Muscle of arm (tissue), 14 donors: ENCODE results near the gene OSTM1. TPM values are rescaled to one million over a fixed set of nuclear protein-coding genes. Genes with fewer than 3 reads are reported as not detected.
A peak's percentile ranks its signal among the peaks of the same experiment; 100 is the strongest.

ENCODE experiments used
- DNase-seq: peaks from one replicate; pipeline ENCODE4 v3.0.0-alpha.2; 2013
- long read RNA-seq, 11 donors: transcript quantifications; one replicate each; lab custom pipeline, GENCODE V29; 2026
- polyA plus RNA-seq, 12 donors: library from polyadenylated mRNA; unstranded; fragments of 120-200 nt; gene quantifications; one replicate each; pipeline ENCODE4 v1.2.1, GENCODE V29; 2013; ENCODE audit not compliant: insufficient read length in 12 of 12

The OSTM1 gene, protein sequence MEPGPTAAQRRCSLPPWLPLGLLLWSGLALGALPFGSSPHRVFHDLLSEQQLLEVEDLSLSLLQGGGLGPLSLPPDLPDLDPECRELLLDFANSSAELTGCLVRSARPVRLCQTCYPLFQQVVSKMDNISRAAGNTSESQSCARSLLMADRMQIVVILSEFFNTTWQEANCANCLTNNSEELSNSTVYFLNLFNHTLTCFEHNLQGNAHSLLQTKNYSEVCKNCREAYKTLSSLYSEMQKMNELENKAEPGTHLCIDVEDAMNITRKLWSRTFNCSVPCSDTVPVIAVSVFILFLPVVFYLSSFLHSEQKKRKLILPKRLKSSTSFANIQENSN
- polyA plus RNA-seq: 10 to 100 TPM in 11 of 12 donors, not detected in 1; 19.4 to 33.0 (median 27.1) TPM
- long read RNA-seq, donor 1, full-length matches to known transcripts: 10 of 10 reads
- long read RNA-seq, donor 1, partial matches to known transcripts: 0 of 10 reads
- long read RNA-seq, donor 1, other reads (novel, unspliced or antisense): 0 of 10 reads
- long read RNA-seq, donor 2, full-length matches to known transcripts: 8 of 8 reads
- long read RNA-seq, donor 2, partial matches to known transcripts: 0 of 8 reads
- long read RNA-seq, donor 2, other reads (novel, unspliced or antisense): 0 of 8 reads
- long read RNA-seq, donor 3, full-length matches to known transcripts: 2 of 2 reads
- long read RNA-seq, donor 3, partial matches to known transcripts: 0 of 2 reads
- long read RNA-seq, donor 3, other reads (novel, unspliced or antisense): 0 of 2 reads
- long read RNA-seq, donor 4, full-length matches to known transcripts: 5 of 5 reads
- long read RNA-seq, donor 4, partial matches to known transcripts: 0 of 5 reads
- long read RNA-seq, donor 4, other reads (novel, unspliced or antisense): 0 of 5 reads
- long read RNA-seq, donor 5, full-length matches to known transcripts: 13 of 13 reads
- long read RNA-seq, donor 5, partial matches to known transcripts: 0 of 13 reads
- long read RNA-seq, donor 5, other reads (novel, unspliced or antisense): 0 of 13 reads
- long read RNA-seq, donor 6, full-length matches to known transcripts: 7 of 7 reads
- long read RNA-seq, donor 6, partial matches to known transcripts: 0 of 7 reads
- long read RNA-seq, donor 6, other reads (novel, unspliced or antisense): 0 of 7 reads
- long read RNA-seq, donor 7, full-length matches to known transcripts: 5 of 5 reads
- long read RNA-seq, donor 7, partial matches to known transcripts: 0 of 5 reads
- long read RNA-seq, donor 7, other reads (novel, unspliced or antisense): 0 of 5 reads
- long read RNA-seq, donor 8, full-length matches to known transcripts: 9 of 14 reads
- long read RNA-seq, donor 8, partial matches to known transcripts: 5 of 14 reads
- long read RNA-seq, donor 8, other reads (novel, unspliced or antisense): 0 of 14 reads
- long read RNA-seq, donor 9, full-length matches to known transcripts: 1 of 1 reads
- long read RNA-seq, donor 9, partial matches to known transcripts: 0 of 1 reads
- long read RNA-seq, donor 9, other reads (novel, unspliced or antisense): 0 of 1 reads
- long read RNA-seq, donor 10, full-length matches to known transcripts: 6 of 6 reads
- long read RNA-seq, donor 10, partial matches to known transcripts: 0 of 6 reads
- long read RNA-seq, donor 10, other reads (novel, unspliced or antisense): 0 of 6 reads
- long read RNA-seq, donor 11, full-length matches to known transcripts: 7 of 7 reads
- long read RNA-seq, donor 11, partial matches to known transcripts: 0 of 7 reads
- long read RNA-seq, donor 11, other reads (novel, unspliced or antisense): 0 of 7 reads

DNA sequence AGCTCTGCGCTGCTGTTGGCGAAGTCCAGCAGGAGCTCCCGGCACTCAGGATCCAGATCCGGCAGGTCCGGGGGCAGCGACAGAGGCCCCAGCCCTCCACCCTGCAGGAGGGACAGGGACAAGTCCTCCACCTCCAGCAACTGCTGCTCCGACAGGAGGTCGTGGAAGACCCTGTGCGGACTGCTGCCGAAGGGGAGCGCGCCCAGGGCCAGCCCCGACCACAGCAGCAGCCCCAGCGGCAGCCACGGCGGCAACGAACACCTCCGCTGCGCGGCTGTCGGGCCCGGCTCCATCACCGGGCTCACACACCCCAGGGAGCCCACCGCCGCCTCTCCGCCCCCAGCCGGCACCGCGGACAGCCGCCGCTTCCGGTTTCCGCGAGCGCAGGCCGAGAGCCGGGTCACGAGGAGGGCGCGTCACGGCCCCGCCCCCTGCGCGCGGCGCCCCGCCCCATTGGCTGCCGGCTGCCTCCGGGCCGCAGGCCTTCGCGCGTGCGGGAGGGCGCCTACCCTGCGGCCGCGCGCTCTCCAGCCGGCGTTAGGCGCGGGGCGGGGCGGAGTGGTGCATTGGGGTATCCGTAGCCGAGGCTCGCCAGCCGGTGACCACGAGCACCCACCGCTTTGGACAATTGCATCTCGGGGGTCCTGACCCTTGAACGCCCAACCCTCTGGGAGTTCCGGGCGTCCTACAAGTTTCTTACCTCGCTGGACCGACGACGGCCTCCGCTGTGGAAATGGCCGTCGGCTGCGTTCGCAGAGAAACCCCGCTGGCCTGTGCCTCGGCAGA, at the start of gene OSTM1:
TSS of gene OSTM1 (minus strand) at position 383 of the 786 bp plus-strand sequence. CDS start at position 293, 90 bp downstream.
- DNase-seq: peak; percentile 85

DNA sequence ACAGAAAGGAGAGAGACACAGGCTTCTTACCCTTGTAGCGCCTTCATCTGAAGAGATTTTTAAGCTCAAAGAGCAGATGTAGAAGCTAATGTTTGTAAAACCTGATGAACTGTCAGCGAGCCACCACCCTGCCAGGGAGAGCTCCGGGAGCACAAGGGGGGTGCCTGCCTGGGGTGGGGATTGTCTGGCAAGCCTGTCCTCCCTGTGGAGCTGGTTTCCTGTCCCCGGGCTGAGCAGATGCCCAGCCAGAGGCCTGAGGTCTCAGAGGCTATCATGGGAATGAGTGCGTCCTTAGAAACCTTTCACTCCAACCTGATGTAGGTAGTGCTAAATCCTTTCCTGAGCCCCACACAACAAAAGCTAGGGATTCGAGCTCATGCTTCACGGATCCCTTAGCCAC, 49.4 kb upstream of the OSTM1 start:
- no peak for DNase-seq

DNA sequence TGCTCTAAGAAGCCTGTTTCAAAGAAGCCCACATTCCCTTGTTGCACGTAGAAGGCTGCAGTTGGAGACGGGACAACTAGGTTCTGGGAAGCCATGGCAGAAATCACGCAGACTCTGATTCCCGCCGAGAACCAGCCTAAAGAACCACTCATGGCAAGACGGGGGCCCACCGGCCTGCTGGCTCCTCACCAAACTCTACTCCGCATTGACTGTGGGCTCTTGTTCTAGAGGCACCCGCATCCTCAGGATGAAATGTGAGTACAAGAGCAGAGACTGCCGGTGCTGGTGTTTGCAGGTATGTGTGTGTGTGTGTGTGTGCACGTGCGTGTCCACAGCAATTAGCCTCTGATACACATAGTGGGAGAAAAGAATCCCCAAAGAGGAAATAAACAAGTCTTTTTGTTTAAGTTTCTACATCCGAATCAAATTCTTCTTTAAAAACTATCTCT, 49.0 kb upstream of the OSTM1 start:
- DNase-seq: no peak

DNA sequence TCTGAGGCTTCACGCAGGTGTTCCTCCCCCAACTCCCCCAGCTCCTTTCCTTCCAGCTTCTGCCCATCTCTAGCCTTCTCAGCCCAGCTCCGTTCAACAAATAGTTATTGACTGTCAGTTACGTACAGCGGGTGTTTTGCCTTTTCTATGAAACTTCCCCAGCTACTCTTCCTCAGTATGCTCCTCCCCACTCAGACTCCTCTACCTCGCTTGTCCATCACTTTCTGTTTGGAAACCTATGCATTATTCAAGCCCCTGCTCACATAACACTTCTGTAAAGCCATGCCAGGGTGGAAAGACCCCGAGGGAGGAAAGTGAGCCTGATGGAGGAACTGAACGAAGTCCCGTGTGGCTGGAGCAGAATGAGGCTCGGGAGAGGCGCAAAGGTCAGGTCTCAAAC, 47.1 kb upstream of the OSTM1 start:
- no peak for DNase-seq

DNA sequence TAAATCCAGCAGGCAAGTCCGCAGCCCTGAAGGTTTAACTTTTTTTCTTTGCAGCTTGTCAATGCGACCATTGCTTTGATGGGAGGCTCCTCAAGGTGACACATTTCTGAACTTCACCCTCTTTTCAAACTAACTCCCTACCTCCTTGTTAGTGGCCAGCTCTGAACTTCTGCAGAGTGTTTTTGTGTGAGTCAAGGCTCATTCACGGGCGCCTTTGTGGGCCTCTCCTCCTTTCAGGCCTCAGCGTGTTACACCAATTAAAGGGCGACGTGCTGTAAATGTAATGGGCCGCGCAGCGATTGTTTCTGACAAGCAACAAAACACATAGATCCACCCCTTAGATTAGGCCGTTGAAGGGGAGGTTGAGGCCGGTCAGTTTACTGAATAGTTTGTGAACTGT, 45.8 kb upstream of the OSTM1 start:
- DNase-seq: no peak

DNA sequence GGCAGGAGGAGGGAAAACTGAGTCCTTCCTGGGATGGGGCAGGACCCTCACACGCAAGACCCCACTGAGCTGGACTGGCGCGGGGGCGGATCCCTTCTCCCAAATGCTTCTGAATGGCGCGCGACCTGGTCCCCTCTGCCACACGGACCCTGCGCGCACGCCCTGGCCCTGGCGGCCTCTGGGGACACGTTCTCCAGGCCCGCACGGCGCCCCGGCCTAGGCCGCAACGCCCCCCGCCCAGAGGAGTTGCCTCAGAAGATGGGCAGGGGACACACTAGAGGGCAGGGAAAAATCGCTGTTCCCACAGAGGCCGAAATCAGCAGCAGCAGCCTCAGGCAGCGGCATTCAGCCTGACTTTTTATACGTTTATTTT, 45.2 kb upstream of the OSTM1 start:
- DNase-seq: no peak

DNA sequence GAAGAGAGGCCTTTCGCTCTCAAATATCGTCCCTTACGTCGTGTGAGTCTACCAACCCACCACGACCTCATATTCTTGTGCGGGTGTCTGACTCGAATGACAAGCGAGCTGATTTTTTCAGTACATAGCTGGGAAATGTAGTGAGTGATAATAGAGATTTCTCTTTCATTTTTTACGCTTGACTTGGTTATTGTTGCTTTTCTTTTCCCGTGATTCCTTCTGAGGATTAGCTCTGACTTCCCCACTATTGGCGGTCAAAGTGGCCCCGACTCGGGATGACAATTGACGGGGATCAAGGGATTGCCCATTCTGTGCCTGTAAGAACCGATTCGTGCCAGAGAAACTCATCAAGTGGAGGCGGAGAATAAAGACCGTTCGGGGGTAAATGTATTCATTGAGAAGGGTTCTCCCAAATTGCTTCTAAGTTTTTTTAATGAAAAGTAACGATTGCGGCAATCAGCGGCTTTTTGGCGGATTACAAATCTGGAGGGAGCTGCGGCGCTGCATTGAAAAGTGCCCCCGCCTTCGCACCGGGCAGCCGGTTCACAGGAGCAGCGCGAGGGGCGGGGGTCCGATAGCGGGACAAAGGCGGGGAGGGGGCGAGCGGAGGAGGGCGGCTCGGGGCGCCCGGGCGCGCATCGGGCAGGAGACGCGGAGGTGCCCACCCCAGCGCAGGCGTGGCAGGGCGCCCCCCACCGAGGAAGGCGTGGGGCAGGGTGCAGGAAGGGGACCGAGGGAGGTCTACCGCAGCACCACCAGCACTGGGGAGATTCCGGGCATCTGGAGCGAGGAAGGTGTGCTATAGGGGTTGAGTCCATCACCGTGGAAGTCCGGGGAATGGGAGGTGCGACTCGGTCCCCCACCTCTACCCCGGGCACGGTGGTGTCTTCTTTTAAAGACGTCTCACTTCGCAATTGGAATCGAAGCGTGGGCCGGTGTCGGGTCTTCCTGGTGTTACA, 44.5 kb upstream of the OSTM1 start:
- DNase-seq: no peak

DNA sequence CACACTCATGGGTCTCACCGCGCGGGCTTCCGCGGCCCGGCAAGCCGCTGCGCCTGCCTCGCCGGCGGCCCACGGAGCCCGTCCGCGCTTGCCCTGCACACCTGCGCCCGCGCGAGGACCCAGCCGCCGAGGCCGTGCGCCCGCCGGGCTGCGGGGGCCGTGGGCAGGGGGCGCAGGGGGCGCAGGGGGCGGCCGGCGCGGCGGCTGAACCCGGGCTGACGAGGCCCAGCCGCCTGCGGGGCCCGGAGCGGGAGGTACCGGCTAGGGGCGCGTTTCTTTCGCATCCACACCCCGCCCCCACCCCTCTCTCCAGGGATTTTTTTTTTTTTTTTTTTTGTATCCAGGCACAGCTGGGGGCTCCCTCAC, 43.8 kb upstream of the OSTM1 start:
- no peak for DNase-seq

DNA sequence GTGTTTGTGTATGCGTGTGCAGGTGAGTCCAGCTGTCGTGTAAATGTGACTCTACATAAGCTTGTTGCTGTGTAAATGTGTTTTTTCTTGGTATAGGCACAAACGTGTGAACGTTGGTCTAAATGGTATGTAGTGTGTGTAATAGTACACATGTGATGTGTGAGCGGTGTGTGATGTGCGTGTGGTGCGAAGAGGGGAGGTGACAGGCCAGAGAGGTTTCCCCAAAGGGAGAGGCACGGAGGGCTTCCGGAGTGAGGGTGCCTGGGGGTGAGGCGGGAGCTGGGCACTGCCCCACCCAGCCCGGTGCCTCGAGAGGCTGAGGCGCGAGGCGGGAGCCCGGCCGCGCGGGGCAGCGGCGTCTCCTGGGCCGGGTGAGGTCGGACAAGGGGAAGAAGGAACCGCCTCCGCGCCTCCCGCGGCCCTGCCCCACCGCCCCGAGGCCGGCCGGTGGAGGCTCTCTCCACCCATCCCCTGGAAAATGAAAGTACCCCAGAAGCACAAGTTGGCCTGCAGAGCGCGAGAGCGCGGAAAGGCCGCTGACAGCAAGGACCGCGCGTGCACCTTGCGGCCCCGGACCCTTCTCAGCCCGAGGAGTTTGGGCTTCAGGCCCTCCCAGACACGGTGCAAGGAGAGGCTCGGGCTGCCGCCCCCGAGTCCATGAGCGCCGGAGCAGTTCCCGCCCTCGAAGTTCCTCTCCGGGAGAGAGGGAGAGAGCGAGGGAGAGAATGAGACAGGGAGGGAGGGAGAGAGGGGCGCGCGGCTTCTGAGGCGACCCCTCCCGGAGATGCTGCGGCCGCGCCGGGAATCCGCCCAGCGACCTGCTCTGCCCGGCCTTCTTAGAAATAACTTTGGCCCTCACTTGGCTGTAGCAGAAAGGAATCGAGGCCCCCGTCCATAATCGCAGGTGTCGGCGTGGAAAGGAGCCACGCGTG, 43.2 kb upstream of the OSTM1 start:
- DNase-seq: no peak

DNA sequence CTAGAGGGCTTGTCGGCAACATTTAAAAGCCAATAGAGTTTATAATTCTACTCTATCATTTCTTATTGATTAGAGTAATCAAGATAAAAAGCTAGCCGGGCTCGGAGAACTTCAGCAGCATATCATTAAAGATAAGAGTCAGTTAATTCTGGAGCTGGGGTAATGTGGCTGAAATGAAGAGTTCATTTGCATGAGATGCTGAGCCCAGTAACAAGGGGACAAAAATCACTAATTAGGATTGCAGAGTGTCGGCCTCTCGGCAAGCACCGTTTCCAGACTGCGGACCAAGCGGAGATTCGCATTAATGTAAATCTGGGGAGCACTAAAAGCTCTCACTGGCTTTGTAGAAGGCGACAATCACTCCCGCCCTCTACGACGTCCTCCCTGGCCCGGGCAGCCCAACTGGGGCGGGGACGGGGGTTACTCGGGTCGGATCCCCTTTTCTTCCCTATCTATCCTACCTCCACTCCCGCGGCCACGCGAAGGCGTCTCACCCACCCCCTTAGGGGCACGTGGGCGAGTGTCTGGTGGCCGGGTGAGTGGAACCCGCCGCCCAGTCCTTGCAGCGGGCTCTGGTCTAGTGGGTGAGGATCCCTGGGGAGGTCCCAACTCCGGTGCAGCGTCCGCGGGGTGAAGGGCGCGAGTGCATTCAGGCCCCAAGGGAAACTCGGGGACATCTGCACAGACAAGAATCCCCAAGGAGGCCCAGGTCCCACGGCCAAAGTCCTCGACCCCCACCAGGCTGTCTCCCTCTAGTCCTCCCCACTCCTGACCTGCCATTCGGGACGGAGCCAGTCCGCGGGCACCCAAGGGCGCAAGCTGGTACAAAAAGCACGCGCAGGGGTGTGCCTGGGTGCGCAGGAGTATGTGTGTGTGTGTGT, 42.2 kb upstream of the OSTM1 start:
- DNase-seq: no peak

DNA sequence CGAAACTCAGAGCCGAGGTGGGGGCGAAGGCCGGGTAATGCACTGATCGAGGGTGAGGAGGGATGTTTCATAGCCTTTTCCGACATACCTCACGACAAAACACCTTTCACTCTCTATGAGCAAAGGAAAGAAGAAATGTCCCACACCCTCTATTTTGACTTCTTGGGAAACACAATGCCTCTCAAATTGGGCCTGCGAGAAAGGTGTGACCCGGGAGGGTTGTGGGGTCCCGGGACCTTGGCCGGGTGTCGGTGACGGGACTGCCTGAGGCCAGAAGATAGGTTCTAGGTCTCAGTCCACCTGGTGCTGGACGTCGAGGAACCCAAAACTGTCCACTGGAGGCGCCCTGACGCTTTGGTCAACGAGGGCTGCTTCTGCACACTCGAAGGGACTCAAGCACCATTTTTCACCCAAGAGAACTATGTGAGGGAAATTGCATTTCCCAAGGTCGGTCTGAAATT, 41.1 kb upstream of the OSTM1 start:
- no peak for DNase-seq

DNA sequence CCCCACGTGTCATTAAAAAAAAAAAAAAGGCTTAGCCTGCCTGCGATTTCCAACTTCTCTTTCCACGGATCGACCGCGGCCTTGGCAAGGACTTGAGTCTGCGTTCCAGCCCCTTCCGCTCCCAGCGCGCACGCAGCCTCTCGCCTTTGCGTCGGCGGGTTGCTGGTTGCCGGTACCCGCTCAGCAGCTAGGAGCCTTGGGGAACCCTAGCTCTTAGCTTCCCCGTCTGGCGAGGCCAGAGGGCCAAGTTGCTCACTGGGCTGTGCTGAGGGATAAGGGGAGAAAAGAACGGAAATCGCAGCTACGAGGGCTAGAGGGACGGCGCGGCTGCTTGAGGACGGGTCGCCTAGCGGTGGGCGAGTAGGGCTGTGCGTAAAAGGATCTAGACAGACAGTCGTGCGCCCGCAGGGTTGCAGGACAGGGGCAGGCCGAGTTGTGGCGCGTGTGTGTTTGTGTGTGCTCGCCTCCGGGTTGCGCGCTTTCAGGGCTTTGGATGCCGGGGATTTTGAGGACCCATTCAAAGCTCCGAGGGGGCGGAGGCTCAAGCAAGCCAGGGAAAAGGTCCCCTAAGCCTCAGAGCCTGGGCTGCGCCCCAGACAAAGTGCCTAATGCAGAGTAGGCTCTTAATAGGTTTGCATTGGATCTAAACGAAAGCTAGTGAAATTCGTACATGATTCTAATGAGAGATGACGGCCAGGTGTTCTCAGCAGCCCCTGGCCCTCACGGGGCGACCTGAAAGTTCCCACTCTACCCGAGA, 40.5 kb upstream of the OSTM1 start:
- DNase-seq: peak; percentile 69

DNA sequence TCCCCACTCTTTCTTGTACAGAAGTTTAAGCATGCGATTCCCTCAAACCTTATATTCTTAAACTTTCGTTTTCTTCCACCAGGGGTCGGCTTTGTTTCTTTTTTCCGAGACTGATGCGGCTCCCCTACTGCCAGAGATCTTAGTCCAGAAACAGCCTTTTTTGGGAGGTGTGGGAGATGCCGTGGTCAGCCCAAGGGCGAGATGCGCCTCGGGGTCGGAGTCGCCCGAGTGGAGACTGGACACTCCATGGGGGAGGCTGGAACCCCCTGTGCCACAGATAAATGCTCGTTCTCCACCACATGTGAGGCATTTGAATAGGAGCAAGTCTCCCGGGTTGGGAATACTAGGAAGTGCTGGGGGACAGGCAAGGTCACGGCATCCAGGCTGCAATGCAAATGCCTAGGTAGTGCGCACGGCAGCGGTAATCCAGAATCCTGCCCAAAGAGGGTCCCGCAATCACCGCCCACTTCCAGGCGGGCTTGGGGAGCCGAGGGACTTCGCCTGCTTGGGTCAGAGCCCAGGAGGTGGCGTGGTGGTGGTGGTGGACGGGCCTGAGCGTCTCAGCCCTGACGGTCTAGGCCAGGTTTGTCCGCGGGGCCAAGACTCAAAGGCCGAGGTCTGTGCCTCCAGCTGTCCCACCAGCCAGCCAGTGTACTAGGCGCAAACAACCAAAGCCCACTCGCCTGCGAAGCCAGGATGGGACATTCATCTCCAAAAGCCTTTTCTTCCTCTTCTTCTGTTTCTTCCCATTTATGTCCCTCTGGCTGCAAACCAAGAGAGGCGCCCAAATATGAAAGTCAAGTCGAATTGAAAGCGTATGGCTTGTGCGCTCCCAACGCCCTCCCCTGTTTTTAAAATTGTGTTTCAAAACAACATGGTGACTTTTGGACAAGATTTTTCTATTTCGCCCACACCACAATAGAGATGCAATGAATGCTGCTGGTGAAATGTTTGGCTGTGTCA, 39.3 kb upstream of the OSTM1 start:
- DNase-seq: peak; percentile 72

DNA sequence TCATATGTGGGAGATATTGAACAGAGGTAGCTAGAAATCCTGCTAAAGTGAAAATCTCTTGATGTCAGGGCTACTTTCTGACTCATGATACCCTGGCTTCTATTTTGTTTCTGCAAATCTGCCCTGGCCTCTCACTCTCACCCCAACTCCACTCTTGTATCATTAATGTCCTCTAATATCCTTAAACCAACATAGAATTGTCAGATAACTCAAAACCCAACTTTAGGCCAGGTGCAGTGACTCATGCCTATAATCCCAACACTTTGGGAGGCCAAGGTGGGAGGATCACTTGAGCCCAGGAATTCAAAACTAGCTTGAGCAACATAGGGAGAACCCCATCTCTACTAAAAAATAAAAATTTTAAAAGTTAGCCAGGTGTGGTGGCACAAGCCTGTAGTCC, 33.8 kb upstream of the OSTM1 start:
- no peak for DNase-seq
